HG03520 (cell line): ENCODE measurements around the gene MACROD2.

Source experiments
- ATAC-seq: cut with Tn5 transposase; IDR thresholded peaks from one replicate; pipeline ENCODE4 v1.9.1; 2021; ENCODE audit warnings: mild to moderate bottlenecking, moderate library complexity; ENCODE audit not compliant: unreplicated experiment

Gene MACROD2

GRCh38 chr20:14631011-14631410 lies 635.7 kb downstream of the MACROD2 start:
- ATAC-seq: no peak

GRCh38 chr20:14632906-14633305 lies 637.6 kb downstream of the MACROD2 start:
- no peak for ATAC-seq

- no peak for ATAC-seq
Measured at GRCh38 chr20:14633507-14633906, 638.2 kb downstream of the MACROD2 start.

DNA sequence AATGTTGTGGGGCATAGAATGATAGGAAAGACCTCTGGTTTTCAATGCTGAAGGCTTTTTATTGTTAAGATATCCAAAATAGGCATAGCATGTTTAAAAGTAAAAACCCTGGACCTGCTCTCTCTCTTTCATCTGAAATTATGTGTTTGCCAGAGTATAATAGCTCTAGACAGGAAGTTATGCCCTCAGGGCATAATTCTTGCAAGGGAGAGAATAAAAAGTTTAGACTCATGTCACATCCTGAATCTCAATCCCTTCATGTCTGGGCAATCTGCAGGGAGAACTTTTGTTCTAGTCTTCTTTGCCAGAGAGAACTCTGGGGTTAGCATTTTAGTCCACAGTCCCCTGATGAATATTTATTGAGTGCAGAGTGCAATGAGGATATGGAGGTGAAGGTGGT lies 639.3 kb downstream of the MACROD2 start:
- no peak for ATAC-seq

GRCh38 chr20:14637441-14637840 lies 642.1 kb downstream of the MACROD2 start:
- ATAC-seq: no peak

- ATAC-seq: no peak
Measured at GRCh38 chr20:14643146-14643545, 647.8 kb downstream of the MACROD2 start.

- no peak for ATAC-seq
Measured at GRCh38 chr20:14643556-14643955, 648.2 kb downstream of the MACROD2 start.

DNA sequence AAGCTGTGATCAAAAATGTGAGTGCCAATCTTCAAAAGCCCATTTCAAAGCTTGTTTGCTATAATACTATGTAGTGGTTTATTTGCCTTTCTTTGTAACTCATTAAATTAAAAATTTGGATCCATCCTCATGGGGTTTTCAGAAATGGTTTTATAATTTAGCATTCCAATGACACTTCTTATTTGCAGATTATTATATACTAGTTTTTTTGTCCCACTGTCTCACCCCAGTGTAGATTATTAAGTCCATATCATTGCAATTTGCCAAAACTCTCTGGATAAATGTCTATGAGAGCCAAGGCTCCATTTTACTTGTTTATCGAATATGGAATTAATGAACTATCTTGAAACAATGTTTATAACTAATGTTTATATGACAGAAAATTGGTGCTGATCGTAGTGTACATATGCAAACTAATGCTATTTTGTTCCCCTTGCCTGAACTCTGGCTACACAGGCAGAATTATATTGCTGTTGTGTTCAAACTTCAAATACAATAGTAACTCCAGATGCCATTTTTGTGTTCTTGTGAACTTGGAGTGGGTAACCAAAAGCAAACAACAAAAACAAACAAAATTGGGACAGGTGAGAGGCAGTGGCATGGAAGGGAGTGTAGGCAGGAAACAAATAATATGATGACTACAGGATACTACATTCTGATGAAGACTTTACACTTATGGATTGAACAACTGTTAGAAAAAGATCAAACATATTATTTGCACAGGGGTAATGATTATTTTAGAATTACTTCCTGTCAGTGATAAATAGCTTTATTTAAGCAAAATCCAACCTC lies 649.2 kb downstream of the MACROD2 start:
- ATAC-seq: no peak

- no peak for ATAC-seq
Measured at GRCh38 chr20:14647016-14647415, 651.7 kb downstream of the MACROD2 start.

GRCh38 chr20:14649662-14650061 lies 654.3 kb downstream of the MACROD2 start:
- no peak for ATAC-seq

DNA sequence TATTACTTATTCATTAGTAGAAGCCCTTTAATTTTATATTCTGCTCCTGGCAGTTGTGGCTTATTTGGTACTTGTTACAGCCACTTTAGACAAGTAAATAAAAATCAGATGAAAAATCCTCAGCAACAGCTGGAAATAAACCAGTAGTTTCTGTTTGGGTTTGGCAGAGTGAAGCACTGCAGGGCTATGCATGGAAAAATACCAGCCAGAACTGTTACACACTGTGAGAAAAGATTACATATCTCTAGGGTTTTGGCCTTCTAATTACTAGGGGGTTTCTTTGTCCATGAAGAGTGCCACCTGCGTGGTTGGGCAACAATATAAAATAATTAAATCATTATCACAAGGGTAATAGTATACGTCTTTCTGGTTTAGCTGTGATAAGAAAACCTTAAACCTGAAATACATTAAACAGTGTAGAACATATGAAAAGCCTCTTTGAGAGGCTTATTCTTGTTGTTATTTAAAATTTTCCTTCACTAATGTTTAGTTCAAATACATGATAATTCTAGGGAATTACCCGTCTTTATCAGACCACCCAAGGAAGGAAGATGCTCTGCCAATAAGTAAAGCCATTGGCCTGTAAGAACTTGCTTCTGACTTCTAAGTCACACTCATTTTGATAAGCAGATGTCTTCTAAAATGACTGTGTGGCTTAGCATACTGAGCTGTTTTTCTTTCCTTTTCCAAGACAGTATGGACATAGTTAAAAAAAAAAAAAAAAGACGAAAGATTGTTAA lies 662.1 kb downstream of the MACROD2 start:
- ATAC-seq: no peak

GRCh38 chr20:14664101-14664500 lies 668.8 kb downstream of the MACROD2 start:
- ATAC-seq: no peak

DNA sequence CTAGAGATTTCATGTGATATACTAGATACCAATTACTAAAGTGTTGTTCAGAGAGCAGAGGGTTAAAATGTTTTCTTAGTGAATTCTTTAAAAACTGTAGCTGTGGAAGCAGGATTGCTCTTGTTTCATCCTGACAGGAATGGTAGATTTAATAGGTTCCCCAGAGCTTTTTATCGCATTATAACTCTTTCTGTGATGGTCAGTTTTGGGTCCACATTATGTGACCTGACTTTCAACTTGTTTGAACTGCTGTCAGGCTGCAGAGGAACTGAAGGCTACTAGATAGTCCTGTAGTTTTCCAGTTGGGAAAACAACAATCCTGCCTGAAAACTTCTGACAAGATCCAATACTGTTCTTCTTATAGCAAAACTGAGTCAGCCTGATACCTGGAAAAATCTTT lies 671.4 kb downstream of the MACROD2 start:
- no peak for ATAC-seq

GRCh38 chr20:14667226-14667625 lies 671.9 kb downstream of the MACROD2 start:
- ATAC-seq: no peak

DNA sequence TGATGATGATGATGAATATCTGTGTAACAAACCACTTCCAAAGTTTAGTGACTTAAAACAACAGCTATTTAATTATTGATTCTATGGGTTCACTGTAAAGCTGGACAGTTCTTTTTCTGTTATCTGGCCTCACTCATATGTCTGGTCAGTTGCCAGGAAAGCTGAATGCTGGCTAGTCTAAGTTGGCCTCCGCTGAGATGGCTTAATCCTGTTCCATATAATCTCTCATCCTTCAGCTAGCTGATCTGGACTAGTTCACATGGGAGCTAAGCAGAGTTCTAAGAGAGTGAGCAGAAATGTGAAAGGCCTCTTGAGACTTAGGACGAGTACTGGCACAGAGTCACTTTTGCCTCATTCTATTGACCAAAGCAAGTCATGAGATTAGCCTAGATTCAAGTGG lies 676.8 kb downstream of the MACROD2 start:
- no peak for ATAC-seq

- no peak for ATAC-seq
Measured at GRCh38 chr20:14673164-14673563, 677.8 kb downstream of the MACROD2 start.

GRCh38 chr20:14677455-14677854 lies 682.1 kb downstream of the MACROD2 start:
- ATAC-seq: no peak

- no peak for ATAC-seq
Measured at GRCh38 chr20:14685183-14685582, 689.9 kb downstream of the MACROD2 start.

DNA sequence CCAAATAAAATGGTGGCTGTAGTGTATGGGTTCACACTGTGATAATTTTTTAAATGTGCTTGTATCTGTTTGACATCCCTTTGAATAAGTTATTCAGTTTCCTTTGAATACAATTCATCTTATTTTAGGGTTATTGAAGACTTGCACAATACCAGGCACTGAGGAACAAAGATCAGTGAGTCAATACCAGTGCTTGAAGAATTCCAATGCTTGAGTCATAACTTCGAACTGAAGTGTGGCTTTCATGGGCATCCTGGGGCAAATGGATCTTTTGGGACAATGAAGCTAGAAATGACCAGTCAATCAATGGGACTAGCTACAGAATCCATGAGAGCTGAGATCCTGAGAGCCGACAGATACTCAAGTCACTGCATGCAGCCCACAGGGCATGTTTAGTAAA lies 692.0 kb downstream of the MACROD2 start:
- ATAC-seq: no peak

DNA sequence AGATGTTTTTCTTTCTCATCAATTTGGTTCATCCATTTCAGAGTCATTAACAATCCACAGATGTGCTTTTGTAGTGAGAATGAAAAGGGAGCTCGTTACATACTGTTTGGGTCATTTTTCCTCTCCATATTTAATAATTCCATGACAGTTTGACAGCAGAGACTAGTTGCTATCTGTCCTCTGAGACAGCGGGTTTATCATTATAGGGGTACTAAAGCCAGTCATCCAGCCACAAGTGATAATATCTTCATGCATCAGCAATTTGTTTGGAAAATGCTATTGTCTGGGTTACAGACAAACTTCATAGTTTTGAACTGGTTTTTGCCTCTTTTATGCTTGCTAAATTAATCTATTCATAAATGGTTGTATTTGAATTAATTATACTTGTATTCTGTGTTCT lies 692.7 kb downstream of the MACROD2 start:
- no peak for ATAC-seq

GRCh38 chr20:14691994-14692393 lies 696.7 kb downstream of the MACROD2 start:
- ATAC-seq: no peak

GRCh38 chr20:14696478-14696877 lies 701.2 kb downstream of the MACROD2 start:
- ATAC-seq: no peak
